ENCODE measurements around the gene PHF21A. TPM values are rescaled to one million over a fixed set of nuclear protein-coding genes. Genes with fewer than 3 reads are reported as not detected.

The PHF21A gene
- total and polyA plus RNA-seq, 2 of the 8 experiments (the other 6 are each of a cell fraction or from before 2014, with no cell fraction given), result 17.6 to 40.3 TPM

DNA sequence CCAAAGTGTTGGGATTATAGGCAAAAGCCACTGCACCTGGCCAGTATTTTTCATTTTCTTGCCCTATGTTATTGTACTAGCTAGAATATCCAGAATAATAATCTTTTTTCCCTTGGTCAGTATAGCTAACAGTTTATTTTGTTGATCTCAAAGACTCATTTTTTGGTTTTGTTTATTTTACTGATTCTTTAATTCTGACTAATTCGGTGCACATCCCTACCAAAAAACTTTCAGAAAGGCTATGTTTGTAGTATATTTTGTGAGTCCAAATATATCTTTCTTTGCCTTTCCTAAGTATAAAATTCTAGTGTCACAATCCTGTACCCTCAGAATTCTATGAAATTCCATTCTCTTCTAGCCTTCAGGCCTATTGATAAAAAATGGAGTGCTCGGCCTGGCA is 84.3 kb downstream of the PHF21A start:
- no peaks in the 10 kb centered on the region for H3K79me2 ChIP-seq (ENCODE audit: control insufficient read depth in 1 of 2, insufficient read depth in 2 of 2, low read length in 2 of 2)
- no peak overlapping the region for H3K4me3 ChIP-seq (ENCODE audit: extremely low read depth in 1 of 4, insufficient read depth in 2 of 4, low read depth in 3 of 4, low read length in 4 of 4)
- no peaks in the 10 kb centered on the region for H3K9me3 ChIP-seq (ENCODE audit: insufficient read depth in 2 of 2, low read depth in 1 of 2, low read length in 1 of 2)
- H2BK120ac ChIP-seq (replicated peaks; ENCODE audit: low read depth, low read length), result no peak overlapping the region
- no peaks in the 10 kb centered on the region for H3K4me1 ChIP-seq (replicated peaks in 1 of 4; ENCODE audit: control insufficient read depth in 3 of 4, insufficient read depth in 4 of 4, low read length in 3 of 4)
- H2AK5ac ChIP-seq (ENCODE audit: low read depth, low read length), result no peak overlapping the region
- H4K8ac ChIP-seq (ENCODE audit: extremely low read depth, insufficient read depth, low read length), result no peak overlapping the region
- WGBS, 2 experiments (ENCODE audit: extremely low coverage in 1 of 2, insufficient coverage in 1 of 2, insufficient read length in 1 of 2, insufficient replicate concordance in 2 of 2, low coverage in 1 of 2, low lambda C conversion rate in 2 of 2, missing lambda C conversion rate in 1 of 2), result 90% methylated on average over 2 of the region's 2 CpGs; no CpG with 5 or more reads in 1 of the 2 experiments
- POLR2A ChIA-PET (ENCODE audit: partially characterized antibody), result no interaction called here
- CTCF ChIA-PET (ENCODE audit: partially characterized antibody), result interaction anchor here (0.6 to 1.4 kb wide), 3 partner anchors 24 to 295 kb away, joined by 3 to 5 read pairs (median 3); no protein-coding TSS in a partner anchor
- no peak overlapping the region for H2BK12ac ChIP-seq (ENCODE audit: low read depth, low read length)
- no peak overlapping the region for H3K9ac ChIP-seq (replicated peaks in 1 of 4; ENCODE audit: extremely low read depth in 1 of 4, low read depth in 3 of 4, low read length in 3 of 4)
- H3K23me2 ChIP-seq (ENCODE audit: low read depth, low read length), result no peaks in the 10 kb centered on the region; the same call in 1 of the 2 replicates
- H3K79me1 ChIP-seq (ENCODE audit: low read depth, low read length), result no peaks in the 10 kb centered on the region
- FAIRE-seq (no peak), DNase-seq (ENCODE audit: low read depth in 1 of 2, low spot score in 2 of 2) (no peak)
- H3K27ac ChIP-seq (ENCODE audit: low read depth, low read length), result no peak overlapping the region
- no peaks in the 10 kb centered on the region for H3K27me3 ChIP-seq (replicated peaks in 1 of 4; ENCODE audit: control insufficient read depth in 3 of 4, extremely low read depth in 1 of 4, insufficient read depth in 3 of 4, low read length in 3 of 4)
- H4K5ac ChIP-seq (ENCODE audit: insufficient read length, low read depth, low read length), result no peak overlapping the region
- no peak overlapping the region for H4K91ac ChIP-seq (replicated peaks; ENCODE audit: insufficient read length, low read length)
- no peak overlapping the region for H3K4ac ChIP-seq (replicated peaks; ENCODE audit: insufficient read length, low read depth, low read length)
- H4K20me1 ChIP-seq (replicated peaks in 1 of 2; ENCODE audit: control insufficient read depth in 1 of 2, insufficient read depth in 2 of 2, low read length in 2 of 2), result no peaks in the 10 kb centered on the region
- H2BK20ac ChIP-seq (ENCODE audit: low read length), result no peak overlapping the region
- H3K36me3 ChIP-seq (ENCODE audit: control insufficient read depth in 2 of 4, insufficient read depth in 4 of 4, low read length in 3 of 4), result no peaks in the 10 kb centered on the region
- H3K56ac ChIP-seq (replicated peaks; ENCODE audit: insufficient read length, low read depth, low read length), result no peak overlapping the region
- no peak overlapping the region for H3K18ac ChIP-seq (ENCODE audit: extremely low read depth, low read length)
- no peak overlapping the region for H2BK15ac ChIP-seq (ENCODE audit: low read length)
- H2BK5ac ChIP-seq (ENCODE audit: low read depth, low read length), result no peak overlapping the region
- H2AFZ ChIP-seq (ENCODE audit: low read length), result no peak overlapping the region
- no peak overlapping the region for H3K14ac ChIP-seq (ENCODE audit: insufficient read length)
- no peak overlapping the region for H3K4me2 ChIP-seq (ENCODE audit: insufficient read depth in 1 of 2, low read depth in 2 of 2, low read length in 2 of 2)
- no peak overlapping the region for H3K23ac ChIP-seq (ENCODE audit: insufficient read length)
